22Rv1 (cell line): ENCODE results near the gene PAFAH1B1.

ENCODE experiments used
- H3K27ac ChIP-seq: fragments of 450-650 bp; 2 replicates; pipeline ENCODE4 v1.5.1; 2017
- CTCF ChIP-seq: fragments of 450-650 bp; IDR thresholded peaks from 2 replicates; pipeline ENCODE4 v1.5.1; 2017; ENCODE audit warnings: mild to moderate bottlenecking
- ZFX ChIP-seq: fragments of 450-650 bp; IDR thresholded peaks from 2 replicates; pipeline ENCODE4 v1.6.1; 2017; ENCODE audit warnings: antibody characterized with exemption, borderline replicate concordance

PAFAH1B1 gene

GRCh38 chr17:2688351-2689342 lies 95.2 kb downstream of the PAFAH1B1 start:
- H3K27ac ChIP-seq, result peak overlapping the region; percentile 47

GRCh38 chr17:2689411-2690164 lies 96.1 kb downstream of the PAFAH1B1 start:
- peak overlapping the region; percentile 47; the same call in 1 of the 2 replicates for H3K27ac ChIP-seq
- TF ChIP-seq ZFX (no peak), CTCF (no peak)

More at GRCh38 chr17:2688351-2689342, 95.2 kb downstream of the PAFAH1B1 start:
- TF ChIP-seq CTCF, result no peak
- TF ChIP-seq ZFX, result no peak

GRCh38 chr17:2690165-2691068 lies 97.0 kb downstream of the PAFAH1B1 start:
- H3K27ac ChIP-seq, result no peak overlapping the region
- TF ChIP-seq CTCF (no peak), ZFX (no peak)

GRCh38 chr17:2691069-2691871 lies 97.8 kb downstream of the PAFAH1B1 start:
- TF ChIP-seq ZFX, result no peak
- no peak for TF ChIP-seq CTCF
- no peak overlapping the region for H3K27ac ChIP-seq

- H3K27ac ChIP-seq, result no peak overlapping the region
- TF ChIP-seq ZFX, result no peak
- TF ChIP-seq CTCF, result no peak
Observed at GRCh38 chr17:2691965-2692780, 98.7 kb downstream of the PAFAH1B1 start.
